Peyer's patch (tissue), 4 donors: Measurements from ENCODE around the gene SCLT1. TPM values are rescaled to one million over a fixed set of nuclear protein-coding genes. Genes with fewer than 3 reads are reported as not detected.

Experiments used
- DNase-seq, 3 donors: peaks; one replicate each; pipeline ENCODE4 v3.0.0-alpha.2; 2017 to 2019
- H3K27ac ChIP-seq, 4 donors: fragments of 200-600 bp; sonication (generic); one replicate each; pipeline ENCODE4 v1.5.1; 2016 to 2019
- H3K27me3 ChIP-seq, 2 donors: fragments of 200-600 bp; sonication (generic); one replicate each; pipeline ENCODE4 v1.5.1; 2019
- H3K36me3 ChIP-seq, 3 donors: fragments of 200-600 bp; sonication (generic); one replicate each; pipeline ENCODE4 v1.5.1; 2016 to 2019
- H3K4me1 ChIP-seq, 4 donors: fragments of 200-600 bp; sonication (generic); one replicate each; pipeline ENCODE4 v1.5.1; 2016 to 2019
- H3K4me3 ChIP-seq, 4 donors: fragments of 200-600 bp; sonication (generic); 1 replicate in 3 of 4; 2 replicates in 1 of 4; pipeline ENCODE4 v1.5.1; 2016 to 2019; ENCODE audit warnings: mild to moderate bottlenecking in 1 of 4
- H3K9me3 ChIP-seq, 4 donors: fragments of 200-600 bp; sonication (generic); one replicate each; pipeline ENCODE4 v1.5.1; 2016 to 2019; ENCODE audit warnings: mild to moderate bottlenecking in 1 of 4
- POLR2A ChIP-seq, 2 donors: fragments of 450-650 bp; IDR thresholded peaks; one replicate each; pipeline ENCODE4 v1.5.1; 2017; ENCODE audit warnings: antibody characterized with exemption in 2 of 2, mild to moderate bottlenecking in 2 of 2, moderate library complexity in 2 of 2
- total RNA-seq, 4 donors: library from RNA; depleted of rRNA; stranded (reverse); fragments of >200 nt; gene quantifications; one replicate each; pipeline ENCODE4 v1.1.0, GENCODE V29; 2016
- TF ChIP-seq, protein P1 (sequence below), 6 experiments: fragments of 450-650 bp in 4 of 6; fragments of 200-600 bp in 2 of 6; sonication (generic) in 1 of 6; IDR thresholded peaks; one replicate each; pipeline ENCODE4 v1.5.1; 2017 to 2019; ENCODE audit warnings: antibody characterized with exemption in 6 of 6, mild to moderate bottlenecking in 3 of 6, moderate library complexity in 1 of 6

The SCLT1 gene
- total RNA-seq, 4 donors from 2014 or later: 13.0 to 34.7 (median 18.0) TPM

DNA sequence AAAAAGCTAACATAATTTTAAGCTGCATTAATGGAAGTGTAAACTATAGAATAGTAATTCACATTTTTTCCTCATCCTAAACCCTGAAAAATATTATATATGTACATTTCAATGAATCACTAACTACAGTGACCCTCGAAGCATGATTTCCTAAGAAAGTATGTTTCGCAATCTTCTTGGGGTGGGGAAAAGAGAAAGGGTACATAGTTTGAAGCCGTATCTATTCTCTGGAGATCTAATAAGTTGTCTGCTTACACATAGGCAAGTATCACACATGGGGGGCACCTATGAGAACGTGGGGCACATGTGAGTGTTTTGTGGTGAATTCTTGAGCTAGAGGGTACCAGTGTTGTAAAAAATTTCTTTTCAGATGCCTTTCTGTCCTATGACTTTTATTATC is 212.7 kb downstream of the SCLT1 start:
- TF ChIP-seq, protein P1, sequence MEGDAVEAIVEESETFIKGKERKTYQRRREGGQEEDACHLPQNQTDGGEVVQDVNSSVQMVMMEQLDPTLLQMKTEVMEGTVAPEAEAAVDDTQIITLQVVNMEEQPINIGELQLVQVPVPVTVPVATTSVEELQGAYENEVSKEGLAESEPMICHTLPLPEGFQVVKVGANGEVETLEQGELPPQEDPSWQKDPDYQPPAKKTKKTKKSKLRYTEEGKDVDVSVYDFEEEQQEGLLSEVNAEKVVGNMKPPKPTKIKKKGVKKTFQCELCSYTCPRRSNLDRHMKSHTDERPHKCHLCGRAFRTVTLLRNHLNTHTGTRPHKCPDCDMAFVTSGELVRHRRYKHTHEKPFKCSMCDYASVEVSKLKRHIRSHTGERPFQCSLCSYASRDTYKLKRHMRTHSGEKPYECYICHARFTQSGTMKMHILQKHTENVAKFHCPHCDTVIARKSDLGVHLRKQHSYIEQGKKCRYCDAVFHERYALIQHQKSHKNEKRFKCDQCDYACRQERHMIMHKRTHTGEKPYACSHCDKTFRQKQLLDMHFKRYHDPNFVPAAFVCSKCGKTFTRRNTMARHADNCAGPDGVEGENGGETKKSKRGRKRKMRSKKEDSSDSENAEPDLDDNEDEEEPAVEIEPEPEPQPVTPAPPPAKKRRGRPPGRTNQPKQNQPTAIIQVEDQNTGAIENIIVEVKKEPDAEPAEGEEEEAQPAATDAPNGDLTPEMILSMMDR (IDR thresholded peaks at IDR 0.05): no peak
- no peak for TF ChIP-seq POLR2A (IDR thresholded peaks at IDR 0.05)
- no peaks in the 10 kb centered on the region for H3K36me3 ChIP-seq
- no peak for DNase-seq

DNA sequence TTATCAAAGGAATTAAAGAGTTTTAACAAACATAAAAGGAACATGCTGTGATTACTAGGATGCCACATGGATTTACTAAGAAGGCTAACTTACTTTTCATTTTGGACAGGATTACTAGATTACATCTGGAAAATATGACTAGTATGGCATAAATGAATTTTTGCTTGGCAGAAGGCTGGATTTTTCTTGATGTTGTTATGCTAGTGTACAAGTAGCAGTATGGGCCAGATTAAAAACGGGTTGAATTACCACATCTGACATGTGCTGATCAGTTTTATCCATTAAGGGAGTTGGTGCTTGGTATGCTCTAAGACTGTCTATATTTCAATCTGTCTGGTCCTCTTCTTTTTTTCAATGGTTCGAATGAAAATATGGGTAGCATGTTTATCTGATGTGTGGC is 213.4 kb downstream of the SCLT1 start:
- Histone ChIP-seq H3K9me3 (no peaks in the 10 kb centered on the region), H3K4me1 (no peaks in the 10 kb centered on the region), H3K27me3 (no peaks in the 10 kb centered on the region), H3K4me3 (no peak overlapping the region), H3K27ac (no peak overlapping the region), H3K36me3 (no peaks in the 10 kb centered on the region)
- no peak for TF ChIP-seq POLR2A (IDR thresholded peaks at IDR 0.05)
- TF ChIP-seq, protein P1 (IDR thresholded peaks at IDR 0.05): no peak
- DNase-seq: no peak

More for the DNA sequence above, 212.7 kb downstream of the SCLT1 start:
- no peak overlapping the region for H3K4me3 ChIP-seq
- H3K4me1 ChIP-seq: no peaks in the 10 kb centered on the region
- no peak overlapping the region for H3K27ac ChIP-seq
- H3K27me3 ChIP-seq: no peaks in the 10 kb centered on the region
- H3K9me3 ChIP-seq: no peaks in the 10 kb centered on the region

DNA sequence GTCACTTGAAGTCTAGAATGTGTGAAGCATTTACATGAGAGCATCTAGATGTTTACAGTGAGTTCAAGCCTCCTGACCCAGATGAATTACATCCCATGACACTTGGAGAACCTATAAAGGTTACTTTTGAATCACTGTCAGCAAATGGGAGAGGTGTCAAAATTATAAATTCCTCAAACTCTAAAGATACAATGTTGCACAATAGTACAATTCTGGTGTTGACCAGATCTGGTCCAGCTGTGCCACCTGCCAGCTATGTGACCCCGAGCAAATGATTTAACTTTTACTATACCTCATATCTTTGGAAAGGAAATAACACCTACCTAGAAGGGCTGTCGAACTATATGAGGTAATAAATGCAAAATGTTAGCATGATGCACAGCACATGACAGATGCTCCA is 214.1 kb downstream of the SCLT1 start:
- no peaks in the 10 kb centered on the region for H3K9me3 ChIP-seq
- H3K27ac ChIP-seq: no peak overlapping the region
- no peaks in the 10 kb centered on the region for H3K4me1 ChIP-seq
- DNase-seq: no peak
- H3K4me3 ChIP-seq: no peak overlapping the region
- H3K36me3 ChIP-seq: no peaks in the 10 kb centered on the region
- TF ChIP-seq, protein P1 (IDR thresholded peaks at IDR 0.05): no peak
- TF ChIP-seq POLR2A (IDR thresholded peaks at IDR 0.05): no peak
- H3K27me3 ChIP-seq: no peaks in the 10 kb centered on the region

DNA sequence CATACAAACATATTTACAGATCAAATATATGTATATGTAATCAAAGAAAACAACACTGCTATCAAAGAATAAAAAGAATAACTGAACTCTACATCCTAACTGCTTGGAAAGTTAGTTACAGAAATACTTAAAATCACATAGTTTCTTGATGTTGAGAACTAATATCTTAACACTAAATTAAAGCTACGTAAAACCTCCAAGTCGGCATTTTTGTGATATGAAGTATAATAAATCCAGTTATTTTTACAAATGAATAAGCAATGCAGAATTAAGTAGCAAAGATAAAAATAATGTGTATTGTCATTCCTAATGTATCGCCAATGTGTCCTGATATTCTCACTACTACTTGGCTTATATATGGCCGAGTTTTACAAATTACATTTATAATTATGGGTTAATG is 215.4 kb downstream of the SCLT1 start:
- no peaks in the 10 kb centered on the region for H3K9me3 ChIP-seq
- no peaks in the 10 kb centered on the region for H3K4me1 ChIP-seq
- TF ChIP-seq, protein P1 (IDR thresholded peaks at IDR 0.05): no peak
- no peak for TF ChIP-seq POLR2A (IDR thresholded peaks at IDR 0.05)
- no peak overlapping the region for H3K27ac ChIP-seq
- no peaks in the 10 kb centered on the region for H3K36me3 ChIP-seq
- DNase-seq: no peak
- H3K4me3 ChIP-seq: no peak overlapping the region
- no peaks in the 10 kb centered on the region for H3K27me3 ChIP-seq

DNA sequence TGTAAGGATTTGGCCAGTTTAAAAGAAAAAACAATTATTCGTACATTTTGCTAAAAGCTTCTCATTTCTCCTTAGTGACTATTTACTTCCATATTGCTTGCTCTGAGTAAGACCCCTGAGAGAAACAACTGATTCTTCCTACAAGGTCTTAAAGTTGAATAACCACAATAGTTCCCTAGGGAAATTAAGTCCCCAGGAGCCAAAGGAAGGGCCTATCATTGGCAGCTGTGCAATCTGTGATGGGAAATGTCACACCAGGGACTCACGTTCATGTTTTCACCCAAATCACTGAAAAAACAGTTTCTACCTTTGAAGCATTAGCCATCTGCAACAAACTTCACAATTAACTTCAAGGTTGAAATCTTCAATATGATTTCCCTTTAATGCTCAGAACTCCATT is 217.1 kb downstream of the SCLT1 start:
- Histone ChIP-seq H3K27me3 (no peaks in the 10 kb centered on the region), H3K36me3 (peaks cover 0 to 17% (median 0%) of the 10 kb centered on the region in 3 donors), H3K27ac (no peak overlapping the region), H3K4me3 (no peak overlapping the region), H3K9me3 (no peaks in the 10 kb centered on the region), H3K4me1 (no peaks in the 10 kb centered on the region)
- no peak for DNase-seq
- TF ChIP-seq POLR2A (IDR thresholded peaks at IDR 0.05): no peak
- TF ChIP-seq, protein P1 (IDR thresholded peaks at IDR 0.05): no peak

DNA sequence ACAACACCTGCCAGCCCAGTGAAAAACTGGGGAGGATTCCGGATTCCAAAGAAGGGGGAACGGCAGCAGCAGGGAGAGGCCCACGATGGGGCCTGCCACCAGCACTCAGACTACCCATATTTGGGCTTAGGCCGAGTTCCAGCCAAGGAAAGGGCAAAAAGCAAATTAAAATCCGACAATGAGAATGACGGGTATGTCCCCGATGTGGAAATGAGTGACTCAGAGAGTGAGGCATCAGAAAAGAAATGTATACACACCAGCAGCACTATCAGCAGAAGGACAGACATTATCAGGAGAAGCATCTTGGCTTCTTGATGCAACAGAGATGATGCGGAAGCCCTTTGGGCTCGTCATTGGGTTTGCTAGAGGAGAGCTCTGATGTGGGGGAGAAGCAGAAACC is 221.4 kb downstream of the SCLT1 start:
- H3K9me3 ChIP-seq: no peaks in the 10 kb centered on the region
- DNase-seq: no peak
- H3K4me1 ChIP-seq: no peaks in the 10 kb centered on the region
- peaks cover 0 to 41% (median 0%) of the 10 kb centered on the region in 3 donors for H3K36me3 ChIP-seq
- H3K27ac ChIP-seq: no peak overlapping the region
- TF ChIP-seq, protein P1 (IDR thresholded peaks at IDR 0.05): no peak
- no peak for TF ChIP-seq POLR2A (IDR thresholded peaks at IDR 0.05)
- H3K4me3 ChIP-seq: no peak overlapping the region
- no peaks in the 10 kb centered on the region for H3K27me3 ChIP-seq
